ENCODE data around the gene AKR1B15.

DNA sequence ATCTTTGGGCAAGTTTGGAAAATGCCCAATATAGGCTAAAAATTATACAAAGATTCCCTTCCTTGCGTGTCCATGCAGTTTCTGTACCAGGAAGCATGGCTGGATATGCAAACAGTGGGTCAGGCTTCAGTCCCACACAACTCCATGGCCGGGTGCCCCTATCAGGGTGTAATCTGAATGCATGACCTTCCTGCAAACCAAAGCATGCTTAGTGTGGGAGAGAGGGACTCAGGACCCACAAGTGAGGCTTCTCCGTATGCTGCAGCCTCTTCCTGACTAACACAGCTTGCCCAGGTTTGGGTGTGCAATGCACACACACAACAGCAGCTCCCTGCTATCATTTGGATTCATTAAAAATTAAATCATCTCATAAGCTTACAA is 13.0 kb upstream of the AKR1B15 start:
- no peak for TF ChIP-seq CTCF (IDR thresholded peaks at IDR 0.05)
- no peak for TF ChIP-seq ZFX (IDR thresholded peaks at IDR 0.05; ENCODE audit: borderline replicate concordance)

All from 22Rv1 (cell line).